HG02981 (cell line): ENCODE data around the gene CLRN1.
"Not testable (repeated sequence)": the region's sequence is repeated elsewhere in the genome, so short reads cannot be mapped to it uniquely, and the experiment has no call there.

Source experiments
- ATAC-seq: cut with Tn5 transposase; IDR thresholded peaks from one replicate; pipeline ENCODE4 v1.9.1; 2021; ENCODE audit warnings: mild to moderate bottlenecking, moderate library complexity; ENCODE audit not compliant: unreplicated experiment

CLRN1 gene, protein sequence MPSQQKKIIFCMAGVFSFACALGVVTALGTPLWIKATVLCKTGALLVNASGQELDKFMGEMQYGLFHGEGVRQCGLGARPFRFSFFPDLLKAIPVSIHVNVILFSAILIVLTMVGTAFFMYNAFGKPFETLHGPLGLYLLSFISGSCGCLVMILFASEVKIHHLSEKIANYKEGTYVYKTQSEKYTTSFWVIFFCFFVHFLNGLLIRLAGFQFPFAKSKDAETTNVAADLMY

DNA sequence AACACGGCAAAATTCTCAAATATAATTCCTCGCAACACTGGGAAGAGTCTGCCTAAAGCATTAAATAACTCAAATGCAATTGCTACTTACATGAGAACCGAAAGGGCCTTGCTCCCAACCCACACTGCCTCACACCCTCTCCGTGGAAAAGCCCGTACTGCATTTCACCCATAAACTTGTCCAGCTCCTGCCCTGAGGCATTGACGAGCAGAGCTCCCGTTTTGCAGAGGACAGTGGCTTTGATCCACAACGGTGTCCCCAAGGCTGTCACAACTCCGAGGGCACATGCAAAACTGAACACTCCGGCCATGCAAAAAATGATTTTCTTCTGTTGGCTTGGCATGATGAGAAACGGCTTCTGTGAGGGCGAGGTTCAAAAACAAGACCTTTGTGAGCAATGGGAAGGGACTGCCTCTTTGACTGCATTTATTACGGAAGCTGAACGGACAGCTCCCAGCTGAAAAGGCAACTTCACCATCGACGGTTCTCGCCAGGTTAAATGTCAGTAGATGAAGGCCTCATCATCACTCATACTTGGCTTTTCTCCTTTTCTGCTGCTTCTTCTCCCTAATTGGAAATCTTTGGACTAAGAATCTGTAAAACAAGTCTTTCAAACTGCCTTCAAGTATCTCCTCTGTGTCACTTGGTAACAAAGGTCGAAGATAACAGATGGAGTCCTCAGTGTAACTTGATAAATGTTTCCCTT, at the start of gene CLRN1:
Gene CLRN1 (minus strand): TSS at position 362 of the 706 bp plus-strand sequence. CDS start 19 bp downstream, at position 343.
- ATAC-seq: no peak

DNA sequence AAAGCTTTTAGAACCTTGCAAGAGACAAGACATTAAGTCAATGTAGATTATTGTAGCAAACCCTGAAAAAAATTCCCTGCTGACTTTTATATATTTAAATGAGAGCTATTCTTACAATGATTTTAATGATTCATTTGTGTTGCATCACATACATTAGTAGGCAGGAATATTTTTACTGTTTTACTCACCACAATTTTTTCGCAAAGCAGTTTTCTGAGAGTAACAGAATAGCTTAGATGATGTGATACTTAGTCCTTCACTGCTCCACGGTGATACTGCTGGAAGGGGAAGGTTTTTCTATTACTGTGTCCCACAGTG, 43.9 kb upstream of the CLRN1 start:
- ATAC-seq: no peak

DNA sequence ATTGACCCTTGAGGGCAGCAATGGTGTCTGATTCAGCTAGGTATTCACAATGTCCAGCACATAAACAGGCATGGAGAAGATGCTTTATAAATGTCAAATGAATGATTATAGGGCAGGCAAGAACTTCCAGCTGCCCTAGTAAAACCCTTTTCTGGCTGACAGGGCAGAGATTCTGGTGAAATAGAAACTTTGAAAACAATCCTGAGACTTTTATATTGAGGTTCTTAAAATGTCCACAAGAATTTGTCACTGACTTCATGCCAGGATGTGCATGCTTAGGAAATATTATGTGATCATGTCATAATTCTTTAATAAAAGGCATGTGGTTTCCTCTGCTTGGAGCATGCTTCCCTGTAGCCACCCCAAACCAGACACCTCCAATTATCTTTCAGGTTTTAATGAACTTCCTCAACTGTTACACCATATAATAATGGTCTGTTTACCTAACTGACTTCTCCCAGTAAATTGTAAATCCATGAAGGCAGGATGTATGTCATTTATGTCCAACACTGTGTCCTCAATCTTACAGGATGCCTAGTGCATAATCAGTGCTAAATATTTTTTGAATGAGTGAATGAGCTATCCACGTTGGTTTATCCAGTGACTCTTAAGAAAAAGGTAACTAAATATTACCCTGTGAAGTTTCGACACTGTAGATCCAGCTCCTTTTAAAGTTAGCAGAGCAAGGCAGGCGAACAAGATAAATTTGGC, 43.4 kb upstream of the CLRN1 start:
- ATAC-seq: no peak

DNA sequence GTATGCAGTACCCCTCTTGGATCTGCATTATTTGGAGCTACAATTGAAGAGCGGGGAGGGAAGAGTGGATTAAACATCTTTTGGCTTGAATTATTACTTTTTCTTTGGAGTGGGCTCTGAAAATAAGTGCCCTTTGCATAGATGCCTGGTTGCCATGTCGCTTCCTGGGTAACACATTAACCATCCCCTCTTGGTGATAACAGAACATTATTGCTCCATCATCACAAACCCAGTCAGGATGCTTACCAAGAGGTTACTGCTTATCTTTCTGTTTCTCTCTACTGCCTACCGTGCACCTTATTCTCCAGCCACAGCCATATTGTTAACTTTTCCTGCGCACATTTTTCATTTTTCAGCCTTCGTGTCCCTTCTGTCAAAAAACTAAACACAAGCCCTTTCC, 42.7 kb upstream of the CLRN1 start:
- ATAC-seq: no peak

DNA sequence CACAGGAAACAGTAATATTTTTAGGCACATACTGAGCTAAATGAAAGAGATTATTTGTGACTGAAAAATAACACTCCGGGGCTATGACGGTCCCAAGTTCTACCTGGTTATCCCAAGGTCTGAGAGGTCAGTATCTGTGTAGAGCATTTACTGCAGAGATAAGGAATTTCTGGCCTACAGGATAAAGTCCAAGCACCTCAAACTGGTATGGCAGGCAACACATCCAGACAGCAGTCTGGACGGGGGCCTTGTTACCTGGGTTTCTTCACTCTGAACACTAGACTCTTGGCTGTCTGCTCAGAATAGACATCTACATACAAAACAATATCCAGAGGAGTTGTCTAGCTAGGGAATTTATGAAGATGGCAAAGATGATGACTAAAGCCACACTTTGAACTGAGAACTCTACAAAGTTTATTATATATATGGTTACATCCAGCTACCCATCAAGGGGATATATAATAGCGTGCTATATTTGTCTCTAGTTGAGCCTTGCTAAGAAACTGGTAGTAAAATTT, 42.0 kb upstream of the CLRN1 start:
- ATAC-seq: no peak

DNA sequence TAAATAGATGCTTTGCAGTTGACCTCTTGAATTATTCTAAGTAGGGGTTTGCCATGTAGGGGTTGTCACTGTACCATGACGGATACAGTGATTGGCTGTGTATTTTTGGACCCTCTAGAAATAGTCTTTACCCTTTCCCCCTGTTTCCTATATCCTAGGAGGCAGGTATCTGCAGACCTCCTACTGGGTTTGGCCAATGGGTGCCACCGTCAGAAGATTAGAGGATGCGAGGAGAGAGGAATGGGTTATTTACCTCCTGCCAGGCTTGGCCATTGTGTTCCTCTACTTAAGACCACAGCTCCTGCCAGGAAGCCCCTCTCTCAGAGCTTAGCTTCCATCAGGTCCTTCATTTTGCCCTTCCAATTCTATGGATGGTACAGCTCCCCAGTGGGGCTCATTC, 40.2 kb upstream of the CLRN1 start:
- ATAC-seq: no peak

DNA sequence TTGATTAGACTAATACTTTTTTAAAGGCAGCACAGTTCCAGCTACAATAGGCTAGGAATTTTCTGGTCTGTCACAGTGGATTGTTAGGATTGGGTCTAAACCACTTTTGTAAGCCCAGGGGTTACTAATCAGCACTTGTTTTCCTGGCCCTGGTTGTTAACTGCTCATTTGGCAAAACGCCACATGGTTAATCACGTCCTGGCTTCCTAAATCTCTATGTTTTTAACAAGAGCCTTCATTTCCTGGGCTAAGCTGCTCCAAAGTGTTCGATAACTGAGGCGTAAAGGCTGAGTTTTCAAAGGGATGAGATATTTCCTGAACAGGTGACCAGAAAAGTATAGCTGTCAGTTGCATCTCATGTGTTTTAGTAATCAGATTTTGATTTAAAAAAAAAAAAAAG, 38.9 kb upstream of the CLRN1 start:
- ATAC-seq: no peak

DNA sequence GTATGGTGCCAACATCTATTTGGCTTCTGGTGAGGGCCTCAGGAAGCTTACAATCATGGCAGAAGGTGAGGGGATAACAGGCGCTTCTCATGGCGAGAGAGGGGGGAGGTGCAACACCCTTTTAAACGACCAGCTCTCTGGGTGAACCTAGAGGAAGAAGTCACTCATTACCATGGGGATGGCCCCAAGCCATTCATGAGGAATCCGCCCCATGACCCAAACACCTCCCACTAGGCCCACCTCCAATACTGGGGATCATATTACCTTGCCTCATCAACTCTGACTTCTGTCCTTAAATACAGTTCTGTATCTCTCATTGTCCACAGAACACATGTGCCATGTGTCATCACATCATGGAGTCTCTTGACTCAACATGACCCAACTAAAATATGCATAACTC, 37.5 kb upstream of the CLRN1 start:
- ATAC-seq: no peak

DNA sequence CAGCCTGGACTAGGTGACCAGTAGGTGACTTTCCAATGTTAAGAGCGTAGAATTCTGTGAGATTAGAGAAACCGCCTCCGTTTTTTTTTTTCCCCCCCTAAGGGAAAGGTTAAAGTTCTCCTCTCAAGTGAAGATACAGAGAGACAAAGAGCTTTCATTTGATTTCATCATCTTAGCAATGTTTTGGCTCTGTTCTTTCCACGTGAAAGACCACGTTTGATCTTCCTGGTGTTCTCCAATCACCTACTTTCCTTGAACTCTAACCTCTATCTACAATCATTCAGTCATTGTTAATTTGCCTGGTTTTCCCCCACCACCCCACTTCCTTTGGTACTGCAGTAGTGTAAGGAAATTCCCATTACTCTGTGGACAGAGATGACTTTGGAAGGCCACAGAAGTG, 36.9 kb upstream of the CLRN1 start:
- no peak for ATAC-seq

DNA sequence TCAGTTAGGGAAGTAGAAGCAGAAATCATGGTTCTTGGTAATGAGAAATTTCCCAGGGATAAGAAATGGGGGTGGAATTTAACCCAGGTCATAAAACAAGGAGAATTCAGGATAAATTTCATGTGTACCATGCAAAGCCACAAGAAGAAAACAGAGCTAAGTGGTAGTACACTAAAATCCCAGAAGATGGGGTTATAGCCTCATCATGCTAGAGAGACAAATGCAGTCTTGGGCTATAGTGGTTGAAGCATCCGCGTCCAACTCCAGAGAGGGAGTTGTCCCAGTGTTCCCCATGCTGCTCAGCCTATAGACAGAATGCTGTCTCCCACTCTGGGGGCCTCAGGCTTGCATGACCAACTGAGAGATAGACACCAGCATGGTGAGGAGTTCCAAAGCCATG, 36.2 kb upstream of the CLRN1 start:
- no peak for ATAC-seq

DNA sequence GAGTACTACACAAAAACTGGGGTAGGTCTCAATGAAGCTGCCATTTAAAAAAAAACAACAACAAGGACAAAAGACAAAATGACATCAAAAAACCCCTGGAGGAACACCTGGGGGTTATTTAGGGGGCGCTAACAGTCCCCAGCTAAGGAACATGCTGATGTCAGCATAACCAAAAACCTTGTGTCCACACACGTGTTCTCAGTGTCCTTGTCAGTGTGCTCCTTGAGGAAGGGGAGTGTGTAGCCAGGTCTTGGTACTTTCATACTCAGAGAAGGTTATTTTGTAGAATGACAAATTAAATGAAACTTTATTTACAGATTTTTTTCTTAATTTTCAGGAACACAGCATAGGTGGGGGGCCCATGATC, 31.2 kb upstream of the CLRN1 start:
- ATAC-seq: no peak

DNA sequence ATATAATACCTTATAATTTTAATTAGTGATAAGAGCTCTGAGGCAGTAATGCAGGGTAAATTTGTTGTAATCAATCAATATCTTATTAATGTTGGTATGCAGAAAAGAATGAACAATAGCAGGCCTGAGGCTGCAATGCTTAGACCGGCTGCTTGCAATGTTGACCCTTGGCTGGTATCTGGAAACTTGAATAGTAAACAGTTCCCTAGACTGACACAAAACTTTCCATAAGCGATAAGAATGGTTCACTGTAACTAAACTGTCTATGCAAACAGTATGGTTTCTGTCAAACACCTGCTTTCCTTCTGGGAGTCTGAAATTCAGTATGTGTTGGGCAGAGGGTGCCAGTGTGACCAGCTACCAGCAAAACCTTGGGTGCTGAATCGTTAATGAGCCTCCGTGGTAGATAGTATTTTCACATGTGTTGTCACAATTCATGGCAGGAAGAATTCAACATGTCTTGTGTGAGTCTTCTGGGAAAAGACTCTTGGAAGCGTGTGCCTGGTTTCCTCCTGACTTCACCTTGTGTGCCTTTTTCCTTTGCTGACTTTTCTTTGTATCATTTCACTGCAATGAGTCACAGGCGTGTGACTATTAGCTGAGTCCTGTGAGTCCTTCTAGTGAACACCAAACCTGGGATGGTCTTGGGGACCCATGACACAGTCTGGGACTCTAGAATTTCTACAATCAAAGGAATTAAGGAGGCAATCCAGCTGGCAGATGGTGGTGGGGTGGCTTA, 30.7 kb upstream of the CLRN1 start:
- no peak for ATAC-seq

DNA sequence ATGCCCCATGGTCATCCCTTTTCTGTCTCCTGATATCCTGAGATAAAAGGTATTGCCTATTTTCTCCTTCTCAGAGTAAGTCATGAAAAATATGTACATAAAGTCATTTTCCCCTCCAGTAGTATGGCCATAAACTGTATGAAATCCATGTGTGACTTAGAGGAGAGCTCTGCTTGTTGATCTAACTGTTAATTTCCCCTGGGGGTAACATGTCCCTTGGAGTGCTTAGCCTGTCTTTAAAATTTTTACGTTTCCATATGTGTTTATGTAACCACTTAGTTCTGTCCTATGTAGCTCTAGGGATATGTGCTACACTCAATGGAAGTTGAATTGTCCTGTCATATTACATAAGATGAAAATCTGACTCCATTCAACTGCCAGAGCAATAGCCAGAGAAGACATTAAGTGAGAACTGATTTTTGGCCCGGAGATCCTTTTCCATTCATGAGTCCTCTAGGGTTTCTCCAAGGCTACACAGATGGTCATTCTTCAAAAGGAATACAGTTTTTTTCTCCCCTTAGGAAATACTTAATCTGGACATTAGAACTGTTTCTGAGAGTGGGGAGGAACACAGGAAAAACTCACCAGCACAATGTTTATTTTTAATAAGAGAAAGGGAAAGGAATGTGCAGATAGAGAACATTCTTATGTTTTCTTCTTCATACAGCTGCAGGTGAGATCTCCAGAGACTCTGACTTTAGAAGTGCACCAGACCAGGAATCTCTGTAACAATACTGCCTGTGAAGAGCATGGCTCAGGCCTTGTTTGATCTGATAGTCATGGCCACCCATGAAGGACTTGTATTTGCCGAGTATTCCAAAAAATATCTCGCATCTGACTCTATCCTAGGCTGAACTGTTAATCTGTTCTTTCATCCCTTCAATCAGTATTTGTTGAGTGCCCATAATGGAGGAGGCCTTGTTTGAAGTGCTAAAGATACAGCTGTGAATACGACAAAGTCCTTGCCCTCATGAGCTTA, 29.8 kb upstream of the CLRN1 start:
- no peak for ATAC-seq

DNA sequence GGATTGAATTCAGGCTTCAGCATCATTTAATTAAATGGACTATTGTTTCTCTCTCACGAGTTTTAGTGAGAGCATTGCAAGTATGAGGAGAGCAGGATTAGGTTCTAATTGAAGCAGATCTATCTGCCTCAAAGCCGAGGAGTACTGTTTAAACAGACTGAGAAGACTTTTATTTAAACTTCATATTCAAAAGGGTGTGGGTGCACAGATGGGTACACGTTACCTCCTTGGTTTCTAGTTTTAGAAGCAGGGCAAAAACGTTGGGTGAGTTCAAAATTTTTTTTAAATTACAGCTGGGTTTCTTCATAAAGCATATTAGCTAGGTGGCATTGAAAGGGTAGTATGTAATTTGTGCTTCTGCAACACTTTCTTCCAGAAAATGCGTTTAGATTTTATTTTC, 26.5 kb upstream of the CLRN1 start:
- ATAC-seq: no peak

DNA sequence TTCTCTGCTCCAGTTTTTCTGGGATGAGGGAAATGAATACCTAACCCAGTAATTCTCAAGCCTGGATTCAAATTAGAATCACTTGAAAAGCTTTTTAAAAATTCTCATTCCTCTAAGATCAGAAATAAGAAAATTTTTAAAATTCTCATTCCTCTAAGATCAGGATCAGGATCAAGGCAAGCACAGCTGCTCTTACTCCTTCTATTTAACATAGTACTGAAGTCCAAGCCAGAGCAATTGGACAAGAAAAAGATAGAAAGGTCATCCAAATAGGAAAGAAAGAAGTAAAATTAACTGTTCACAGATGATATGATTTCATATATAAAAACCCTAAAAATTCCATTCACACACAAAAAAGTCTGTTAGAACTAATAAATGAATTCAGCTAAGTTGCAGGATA, 24.2 kb upstream of the CLRN1 start:
- no peak for ATAC-seq

DNA sequence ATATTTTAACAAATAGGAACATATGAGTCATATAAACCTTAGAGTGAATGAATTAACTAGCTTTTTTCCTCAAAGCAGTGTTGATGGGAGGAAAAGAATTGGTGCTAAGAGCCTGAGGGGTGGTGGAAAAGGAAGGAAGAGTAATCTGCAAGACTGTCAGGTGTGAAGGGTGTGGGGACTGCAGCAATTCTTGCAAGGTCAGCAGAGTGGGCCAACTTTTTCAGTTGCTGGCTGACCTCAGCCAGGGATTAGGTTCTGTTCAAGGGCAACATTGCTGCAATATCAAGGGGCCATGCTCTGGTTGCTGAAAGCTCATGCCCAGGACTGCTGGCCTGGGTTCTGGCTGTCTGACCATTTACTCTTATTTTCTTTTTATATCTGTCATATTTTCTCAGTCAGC, 23.0 kb upstream of the CLRN1 start:
- no peak for ATAC-seq

DNA sequence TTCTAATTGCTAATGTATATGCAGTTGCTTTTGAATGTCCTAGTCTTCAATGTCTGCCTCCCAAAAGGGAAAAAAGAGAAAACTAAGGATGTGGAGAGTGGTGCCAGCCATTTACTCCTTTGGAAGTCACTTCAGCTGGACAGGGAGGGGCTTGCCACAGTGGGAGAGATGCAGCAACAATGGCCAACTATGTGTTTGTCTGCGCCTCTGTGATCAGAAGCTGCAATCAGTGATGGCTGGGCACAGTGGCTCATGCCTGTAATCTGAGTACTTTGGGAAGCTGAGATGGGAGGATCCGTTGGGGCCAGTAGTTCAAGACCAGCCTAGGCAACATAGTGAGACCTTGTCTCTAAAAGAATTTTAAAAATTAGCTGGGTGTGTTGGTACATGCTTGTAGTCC, 16.7 kb upstream of the CLRN1 start:
- ATAC-seq: no peak

DNA sequence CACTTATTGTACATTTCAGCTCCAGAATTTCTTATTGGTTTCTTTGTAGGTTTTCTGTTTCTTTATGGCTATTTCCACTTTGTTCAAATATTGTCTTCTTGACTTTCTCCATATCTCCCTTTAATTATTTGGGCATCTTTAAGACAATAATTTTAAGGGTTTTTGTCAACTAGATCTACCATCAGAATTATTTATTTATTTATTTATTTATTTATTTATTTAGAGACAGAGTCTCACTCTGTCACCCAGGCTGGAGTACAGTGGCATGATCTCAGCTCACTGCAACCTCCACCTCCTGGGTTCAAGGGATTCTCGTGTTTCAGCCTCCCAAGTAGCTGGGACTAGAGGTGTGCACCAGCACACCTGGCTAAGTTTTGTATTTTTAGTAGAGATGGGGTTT, 15.9 kb upstream of the CLRN1 start:
- ATAC-seq: not testable (repeated sequence)

DNA sequence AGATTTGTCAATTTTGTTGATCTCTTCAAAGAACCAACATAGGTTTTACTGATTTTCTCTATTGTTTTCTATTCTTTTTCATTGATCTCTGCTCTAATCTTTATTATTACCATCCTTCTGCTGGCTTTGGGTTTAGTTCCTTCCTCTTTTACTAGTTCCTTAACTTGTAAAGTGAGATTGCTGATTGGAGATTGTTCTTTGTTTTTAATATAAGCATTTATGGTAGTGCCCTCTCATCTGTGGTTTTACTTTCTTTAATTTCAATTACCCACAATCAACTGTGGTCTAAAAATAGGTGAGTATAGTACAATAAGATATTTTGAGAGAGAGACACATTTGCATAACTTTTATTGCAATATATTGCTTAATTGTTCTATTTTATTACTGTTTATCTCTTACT, 13.2 kb upstream of the CLRN1 start:
- ATAC-seq: no peak

DNA sequence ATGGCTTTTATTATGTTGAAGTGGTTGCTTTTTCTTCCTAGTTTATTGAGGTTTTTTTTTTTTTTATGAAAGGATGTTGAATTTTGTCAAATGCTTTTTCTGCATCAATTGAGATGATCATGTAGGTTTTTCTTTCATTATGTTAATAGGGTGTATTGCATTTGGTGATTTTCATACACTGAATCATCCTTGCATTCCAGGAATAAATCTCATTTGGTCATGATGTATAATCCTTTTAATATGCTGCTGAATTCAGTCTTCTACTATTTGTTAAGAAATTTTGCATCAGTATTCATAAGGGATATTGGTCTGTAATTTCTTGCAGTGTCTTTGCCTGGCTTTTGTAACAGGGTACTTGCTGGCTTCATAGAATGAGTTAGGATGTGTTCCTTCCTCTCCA, 11.5 kb upstream of the CLRN1 start:
- no peak for ATAC-seq
